Kidney epithelial cell (primary cell): ENCODE data around the gene CFH. TPM values are rescaled to one million over a fixed set of nuclear protein-coding genes. Genes with fewer than 3 reads are reported as not detected.
A peak's percentile ranks its signal among the peaks of the same experiment; 100 is the strongest.
"Not testable (repeated sequence)": the region's sequence is repeated elsewhere in the genome, so short reads cannot be mapped to it uniquely, and the experiment has no call there.

Experiments used
- DNase-seq: peaks from one replicate; pipeline ENCODE4 v3.0.0-alpha.2; 2010; ENCODE audit warnings: low read depth
- H3K27me3 ChIP-seq: 2 replicates; pipeline ENCODE4 v1.6.0; 2011; ENCODE audit warnings: low read length; ENCODE audit not compliant: control insufficient read depth, insufficient read depth
- H3K36me3 ChIP-seq: 2 replicates; pipeline ENCODE4 v1.5.1; 2011; ENCODE audit warnings: low read length; ENCODE audit not compliant: control insufficient read depth, insufficient read depth
- H3K4me3 ChIP-seq: 2 replicates; pipeline ENCODE4 v1.5.1; 2011; ENCODE audit warnings: low read depth, mild to moderate bottlenecking, control low read depth, low read length
- CTCF ChIP-seq: IDR thresholded peaks from 2 replicates; pipeline ENCODE4 v1.5.1; 2011; ENCODE audit warnings: mild to moderate bottlenecking, moderate library complexity, low read length, control low read depth, inconsistent platforms; ENCODE audit not compliant: insufficient read depth, poor library complexity, severe bottlenecking
- total RNA-seq: library from RNA; depleted of rRNA; stranded (reverse); fragments of >200 nt; gene quantifications from 2 replicates; pipeline ENCODE4 v1.2.3, GENCODE V29; 2015

Gene CFH
- total RNA-seq, 1 donor from 2014 or later, result 0.58 TPM

GRCh38 chr1:196734460-196734859, 82.6 kb downstream of the CFH start:
- DNase-seq, result no peak
- no peaks in the 10 kb centered on the region for H3K27me3 ChIP-seq
- H3K4me3 ChIP-seq, result no peak overlapping the region
- TF ChIP-seq CTCF, result no peak
- H3K36me3 ChIP-seq, result no peaks in the 10 kb centered on the region

GRCh38 chr1:196738730-196739129, 86.9 kb downstream of the CFH start:
- no peak for DNase-seq
- Histone ChIP-seq H3K27me3 (no peaks in the 10 kb centered on the region), H3K4me3 (no peak overlapping the region), H3K36me3 (no peaks in the 10 kb centered on the region)
- TF ChIP-seq CTCF, result no peak

GRCh38 chr1:196743244-196743643, 91.4 kb downstream of the CFH start:
- not testable (repeated sequence) for H3K27me3 ChIP-seq, H3K36me3 ChIP-seq, H3K4me3 ChIP-seq
- peak; percentile 2 for DNase-seq
- peak; percentile 47 for TF ChIP-seq CTCF

- not testable (repeated sequence) for H3K4me3 ChIP-seq, H3K27me3 ChIP-seq, DNase-seq
Observed at GRCh38 chr1:196765019-196765740, 113.3 kb downstream of the CFH start.

GRCh38 chr1:196769823-196770222, 118.0 kb downstream of the CFH start:
- not testable (repeated sequence) for H3K36me3 ChIP-seq, H3K4me3 ChIP-seq, H3K27me3 ChIP-seq, DNase-seq

More at GRCh38 chr1:196765019-196765740, 113.3 kb downstream of the CFH start:
- H3K36me3 ChIP-seq, result not testable (repeated sequence)

GRCh38 chr1:196773713-196774112, 121.9 kb downstream of the CFH start:
- DNase-seq, result no peak
- no peaks in the 10 kb centered on the region for H3K27me3 ChIP-seq
- H3K4me3 ChIP-seq, result no peak overlapping the region
- no peaks in the 10 kb centered on the region for H3K36me3 ChIP-seq
- TF ChIP-seq CTCF, result no peak

GRCh38 chr1:196774175-196774574, 122.3 kb downstream of the CFH start:
- DNase-seq, result no peak
- no peaks in the 10 kb centered on the region for H3K36me3 ChIP-seq
- TF ChIP-seq CTCF, result no peak

More at GRCh38 chr1:196774175-196774574, 122.3 kb downstream of the CFH start:
- H3K27me3 ChIP-seq, result no peaks in the 10 kb centered on the region
- H3K4me3 ChIP-seq, result no peak overlapping the region
